IPS-18a (cell line): ENCODE measurements around the gene RALGPS2.

ENCODE experiments used
- H3K27ac ChIP-seq: one replicate; pipeline ENCODE4 v1.5.1; 2013; ENCODE audit warnings: low read length
- H3K27me3 ChIP-seq: one replicate; pipeline ENCODE4 v1.6.1; 2013; ENCODE audit warnings: mild to moderate bottlenecking, low read length; ENCODE audit not compliant: control insufficient read depth, insufficient read depth
- H3K36me3 ChIP-seq: one replicate; pipeline ENCODE4 v1.6.1; 2013; ENCODE audit warnings: low read depth, low read length; ENCODE audit not compliant: control insufficient read depth
- H3K4me1 ChIP-seq: one replicate; pipeline ENCODE4 v1.6.1; 2013; ENCODE audit warnings: low read depth, low read length; ENCODE audit not compliant: control insufficient read depth
- H3K4me3 ChIP-seq: one replicate; pipeline ENCODE4 v1.5.1; 2013; ENCODE audit warnings: low read length
- H3K9ac ChIP-seq: one replicate; pipeline ENCODE4 v1.6.1; 2013; ENCODE audit warnings: mild to moderate bottlenecking, low read length, moderate library complexity
- H3K9me3 ChIP-seq: one replicate; pipeline ENCODE4 v1.6.1; 2013; ENCODE audit warnings: low read depth, low read length; ENCODE audit not compliant: control insufficient read depth

The RALGPS2 gene

DNA sequence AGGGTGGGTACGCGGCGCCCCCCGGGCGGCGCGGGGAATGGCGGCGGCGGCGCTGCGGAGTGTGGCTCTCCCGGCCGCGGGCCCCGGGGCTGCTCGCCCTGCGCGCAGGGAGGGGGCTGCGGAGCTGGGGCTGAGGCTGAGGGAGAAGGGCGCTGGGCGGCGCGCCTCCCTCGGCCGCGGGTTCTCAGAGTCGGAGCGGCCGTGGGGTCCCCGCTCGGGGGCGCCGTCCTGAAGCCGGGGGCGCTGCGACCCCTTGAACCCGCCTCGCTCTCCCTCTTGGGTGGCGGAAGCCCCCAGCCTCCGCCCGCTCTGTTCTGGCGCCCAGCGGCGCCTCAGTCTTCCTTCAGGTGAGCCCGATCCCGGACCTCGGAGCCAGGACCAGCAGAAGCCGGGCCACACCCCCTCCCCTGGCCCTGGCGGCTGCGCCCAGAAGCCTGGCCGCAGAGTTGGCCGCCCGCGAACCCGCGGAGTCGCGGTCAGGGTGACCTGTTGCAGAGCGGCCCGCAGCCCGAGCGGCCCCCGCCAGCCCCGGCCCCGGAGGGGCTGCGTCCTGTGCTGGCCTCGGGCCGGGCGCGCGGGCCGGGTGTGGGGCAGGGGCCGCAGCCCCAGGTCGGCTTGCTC is 532 bp downstream of the RALGPS2 start:
- Histone ChIP-seq H3K27ac (peak overlapping the region; percentile 49), H3K27me3 (peaks cover 10% of the 10 kb centered on the region), H3K4me3 (peak overlapping the region; percentile 97), H3K4me1 (peaks cover 22% of the 10 kb centered on the region), H3K9me3 (no peaks in the 10 kb centered on the region), H3K9ac (peak overlapping the region; percentile 72), H3K36me3 (no peaks in the 10 kb centered on the region)

DNA sequence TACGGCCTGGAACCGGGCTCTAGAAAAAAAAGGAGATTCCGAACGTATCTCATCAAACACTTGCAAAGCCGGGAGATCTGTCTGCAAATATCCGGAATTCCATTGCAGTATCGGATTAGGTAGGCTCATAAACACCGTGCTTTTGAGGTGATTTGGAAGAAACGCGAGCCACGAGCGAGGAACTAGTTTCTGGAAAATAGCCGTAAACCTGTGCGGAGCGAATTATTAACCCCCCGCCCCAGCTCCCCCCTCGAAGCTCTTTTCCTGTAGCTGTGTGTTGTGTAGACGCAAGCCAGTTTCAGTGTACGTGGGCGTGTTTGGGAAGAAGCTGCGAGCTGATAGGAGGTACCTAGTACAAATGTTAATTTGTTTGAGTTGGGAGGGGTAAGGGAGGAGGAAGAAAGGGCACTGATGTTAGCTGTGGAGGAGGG is 1.1 kb downstream of the RALGPS2 start:
- Histone ChIP-seq H3K9ac (peak overlapping the region; percentile 72), H3K4me1 (peaks cover 22% of the 10 kb centered on the region), H3K36me3 (no peaks in the 10 kb centered on the region), H3K4me3 (peak overlapping the region; percentile 97), H3K9me3 (no peaks in the 10 kb centered on the region), H3K27ac (peak overlapping the region; percentile 49), H3K27me3 (peaks cover 10% of the 10 kb centered on the region)

DNA sequence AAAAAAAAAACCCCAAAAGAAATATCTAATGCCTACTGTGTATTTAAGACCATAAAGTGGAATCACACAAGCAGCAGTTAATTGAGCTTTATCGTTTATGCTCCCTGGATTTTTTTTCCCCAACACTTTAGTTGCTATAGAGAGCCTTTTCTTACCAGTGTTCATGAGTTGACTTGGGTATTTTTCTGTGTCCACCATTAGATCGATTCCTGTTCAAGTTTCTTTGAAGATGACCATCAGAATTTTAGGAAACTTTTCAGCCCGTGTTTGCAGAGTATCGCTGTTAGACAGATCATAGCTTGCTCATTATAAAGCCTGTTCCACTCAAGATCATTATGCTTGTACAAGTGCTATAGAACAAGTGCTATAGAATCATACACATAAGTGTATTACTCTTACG is 1.5 kb downstream of the RALGPS2 start:
- Histone ChIP-seq H3K4me1 (peaks cover 22% of the 10 kb centered on the region), H3K9ac (peak overlapping the region; percentile 72), H3K27ac (peak overlapping the region; percentile 15), H3K36me3 (no peaks in the 10 kb centered on the region), H3K9me3 (no peaks in the 10 kb centered on the region), H3K4me3 (peak overlapping the region; percentile 97), H3K27me3 (peaks cover 10% of the 10 kb centered on the region)

DNA sequence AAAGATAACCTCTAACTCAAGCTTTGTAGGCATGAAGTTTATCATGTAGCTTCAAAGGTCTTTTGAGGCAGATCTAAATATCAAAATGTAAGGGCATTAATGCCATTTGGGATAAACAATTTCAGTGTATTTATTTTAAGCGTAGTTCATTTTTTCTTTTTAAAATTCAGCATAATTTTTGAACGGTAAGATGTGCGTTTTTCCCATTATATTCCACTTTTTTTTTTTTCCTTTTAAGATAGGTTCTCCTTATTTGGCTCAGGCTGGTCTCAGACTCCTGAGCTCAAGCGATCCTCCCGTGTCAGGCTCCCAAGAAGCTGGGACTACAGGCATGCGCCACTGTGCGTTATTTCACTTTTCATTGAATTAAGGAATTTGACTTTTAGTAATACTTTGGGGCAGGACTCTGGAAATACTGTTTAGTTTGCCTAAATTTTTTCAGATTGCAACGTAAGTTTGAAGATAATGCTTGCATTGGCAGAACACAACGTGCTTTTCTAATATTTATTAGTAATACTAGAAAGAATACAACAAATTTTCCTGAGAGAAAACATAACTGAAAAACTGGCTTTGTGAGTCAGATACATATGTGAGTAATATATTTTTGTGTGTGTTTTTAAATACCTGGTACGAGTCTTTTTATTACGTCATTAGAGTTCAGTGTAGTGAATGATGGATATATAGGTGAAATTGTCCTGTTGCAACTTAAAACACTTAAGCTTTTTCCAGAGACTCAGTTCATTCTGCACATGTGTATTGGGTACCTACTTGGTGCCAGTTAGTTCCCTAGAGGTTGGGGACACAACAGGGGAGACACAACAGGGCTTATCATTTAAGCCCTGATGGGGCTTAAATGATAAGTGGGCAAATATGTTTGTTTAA is 2.2 kb downstream of the RALGPS2 start:
- H3K9me3 ChIP-seq, result no peaks in the 10 kb centered on the region
- H3K9ac ChIP-seq, result no peak overlapping the region
- peak overlapping the region; percentile 97 for H3K4me3 ChIP-seq
- H3K27ac ChIP-seq, result no peak overlapping the region
- peaks cover 10% of the 10 kb centered on the region for H3K27me3 ChIP-seq
- H3K36me3 ChIP-seq, result no peaks in the 10 kb centered on the region
- peaks cover 22% of the 10 kb centered on the region for H3K4me1 ChIP-seq

DNA sequence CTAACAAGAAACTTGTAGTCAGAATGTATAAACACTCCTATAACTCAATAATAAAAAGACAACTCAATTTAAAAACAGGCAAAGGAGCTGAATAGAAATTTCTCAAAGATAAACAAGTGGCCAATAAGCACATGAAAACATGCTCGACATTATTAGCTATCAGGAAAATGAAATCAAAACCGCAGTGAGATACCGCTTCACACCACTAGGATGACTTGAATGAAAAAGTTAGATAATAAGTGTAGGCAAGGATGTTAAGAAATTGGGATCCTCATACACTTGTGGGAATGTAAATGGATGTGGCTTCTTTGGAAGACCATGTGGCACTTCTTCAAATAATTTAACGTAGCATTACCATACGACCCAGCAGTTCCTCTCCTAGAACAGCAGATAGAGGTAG is 8.9 kb downstream of the RALGPS2 start:
- Histone ChIP-seq H3K4me1 (no peaks in the 10 kb centered on the region), H3K9me3 (no peaks in the 10 kb centered on the region), H3K36me3 (no peaks in the 10 kb centered on the region)

DNA sequence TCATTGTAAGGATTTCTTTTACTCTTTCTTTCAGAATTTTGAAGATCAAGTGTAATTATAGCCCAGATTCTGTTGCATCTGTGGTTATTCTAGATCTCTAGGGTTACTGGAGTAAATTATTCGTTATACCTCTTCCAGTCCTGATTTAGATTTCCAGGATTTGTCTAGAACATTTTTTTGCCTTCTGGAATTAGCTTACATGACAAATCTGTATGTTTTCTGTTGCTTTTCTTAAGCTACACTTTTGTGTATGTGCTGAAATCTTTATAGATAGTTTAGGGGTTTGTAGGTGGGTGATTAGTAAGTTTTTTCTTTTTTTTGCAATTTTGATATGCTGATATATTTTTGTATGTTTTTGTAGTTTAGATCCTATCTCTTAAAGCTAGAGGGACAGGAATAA is 13.7 kb downstream of the RALGPS2 start:
- Histone ChIP-seq H3K36me3 (peaks cover 11% of the 10 kb centered on the region), H3K4me1 (no peaks in the 10 kb centered on the region), H3K9ac (no peak overlapping the region), H3K9me3 (no peaks in the 10 kb centered on the region), H3K4me3 (no peak overlapping the region), H3K27me3 (no peaks in the 10 kb centered on the region), H3K27ac (no peak overlapping the region)

More for the DNA sequence above, 8.9 kb downstream of the RALGPS2 start:
- no peak overlapping the region for H3K4me3 ChIP-seq
- H3K27ac ChIP-seq, result no peak overlapping the region
- H3K27me3 ChIP-seq, result no peaks in the 10 kb centered on the region
- H3K9ac ChIP-seq, result no peak overlapping the region

DNA sequence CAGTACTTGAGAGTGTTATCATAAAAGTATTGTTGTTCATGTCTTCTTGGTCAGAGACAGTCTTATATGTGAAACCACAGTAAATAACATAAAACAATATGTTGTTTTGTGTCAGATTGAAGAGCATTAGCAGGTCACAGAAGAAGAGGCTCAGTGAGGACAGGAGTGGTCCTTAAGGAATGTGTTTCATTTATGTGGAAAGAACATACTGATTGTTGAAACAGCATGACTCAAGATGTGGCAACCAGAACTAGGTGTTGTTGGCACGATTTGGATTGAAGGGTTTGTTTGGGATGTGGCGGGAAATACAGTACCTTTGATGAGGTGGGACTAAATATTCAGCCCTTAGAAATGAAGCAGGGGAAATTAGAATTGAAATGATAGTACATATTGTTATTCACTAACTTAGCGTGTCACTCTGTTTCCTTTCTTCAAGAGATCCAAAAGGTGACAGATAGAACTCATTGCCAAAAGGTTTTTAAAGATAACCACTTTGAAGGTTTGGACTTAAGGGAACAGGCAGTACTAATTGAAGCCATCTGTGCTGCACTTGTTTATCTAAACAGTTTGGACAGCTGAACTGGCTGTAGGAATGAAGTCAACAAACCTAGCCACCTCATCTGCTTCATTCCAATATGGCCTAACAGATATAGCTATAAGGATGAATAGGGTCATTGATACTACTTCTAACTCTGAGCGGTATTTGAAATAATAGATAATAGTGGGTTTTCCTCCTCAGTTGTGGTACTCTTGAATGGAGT is 14.4 kb downstream of the RALGPS2 start:
- Histone ChIP-seq H3K27me3 (no peaks in the 10 kb centered on the region), H3K27ac (no peak overlapping the region), H3K4me1 (no peaks in the 10 kb centered on the region), H3K9ac (no peak overlapping the region), H3K36me3 (peaks cover 13% of the 10 kb centered on the region), H3K4me3 (no peak overlapping the region), H3K9me3 (no peaks in the 10 kb centered on the region)

DNA sequence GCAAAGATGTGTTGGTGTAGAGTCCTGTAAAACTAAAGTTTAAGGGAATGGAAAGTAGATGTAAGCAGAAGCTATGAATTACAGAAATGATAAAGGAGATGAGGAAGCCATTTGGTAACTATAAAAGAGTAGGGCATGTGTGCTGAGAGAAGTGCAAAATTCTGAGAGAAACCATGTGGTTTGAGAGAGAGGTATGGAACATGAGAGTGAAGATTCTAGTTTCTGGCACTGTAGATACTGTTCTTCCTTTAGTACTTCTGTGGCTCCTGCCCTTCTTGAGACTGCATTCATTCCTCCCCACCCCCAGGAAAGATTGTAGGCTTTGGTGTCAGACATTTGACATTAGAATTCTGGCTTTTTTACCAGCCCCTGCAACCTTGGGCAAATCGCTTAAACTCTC is 15.4 kb downstream of the RALGPS2 start:
- Histone ChIP-seq H3K27me3 (no peaks in the 10 kb centered on the region), H3K9ac (no peak overlapping the region), H3K27ac (no peak overlapping the region), H3K9me3 (no peaks in the 10 kb centered on the region), H3K36me3 (peaks cover 13% of the 10 kb centered on the region), H3K4me1 (no peaks in the 10 kb centered on the region), H3K4me3 (no peak overlapping the region)

DNA sequence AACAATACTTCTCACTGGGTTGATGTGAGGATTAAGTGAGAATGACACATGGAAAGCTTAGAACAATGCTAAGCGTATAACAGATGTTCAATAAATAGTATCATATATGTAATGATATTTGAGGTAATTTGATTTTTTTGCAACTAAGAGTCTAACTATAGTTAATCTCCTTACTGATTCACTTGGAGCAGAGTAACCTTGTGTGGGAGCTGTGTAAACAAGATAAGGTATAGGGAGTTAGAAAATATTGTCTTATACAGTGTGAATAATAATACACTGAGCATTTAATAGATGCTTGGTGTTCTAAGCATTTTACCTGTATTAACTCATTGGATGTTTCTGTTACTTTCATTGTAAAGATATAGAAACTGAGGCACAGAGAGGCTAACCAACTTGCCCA is 15.9 kb downstream of the RALGPS2 start:
- H3K9me3 ChIP-seq, result no peaks in the 10 kb centered on the region
- no peak overlapping the region for H3K27ac ChIP-seq
- H3K9ac ChIP-seq, result no peak overlapping the region
- H3K36me3 ChIP-seq, result peaks cover 13% of the 10 kb centered on the region
- no peak overlapping the region for H3K4me3 ChIP-seq
- H3K4me1 ChIP-seq, result no peaks in the 10 kb centered on the region
- no peaks in the 10 kb centered on the region for H3K27me3 ChIP-seq

DNA sequence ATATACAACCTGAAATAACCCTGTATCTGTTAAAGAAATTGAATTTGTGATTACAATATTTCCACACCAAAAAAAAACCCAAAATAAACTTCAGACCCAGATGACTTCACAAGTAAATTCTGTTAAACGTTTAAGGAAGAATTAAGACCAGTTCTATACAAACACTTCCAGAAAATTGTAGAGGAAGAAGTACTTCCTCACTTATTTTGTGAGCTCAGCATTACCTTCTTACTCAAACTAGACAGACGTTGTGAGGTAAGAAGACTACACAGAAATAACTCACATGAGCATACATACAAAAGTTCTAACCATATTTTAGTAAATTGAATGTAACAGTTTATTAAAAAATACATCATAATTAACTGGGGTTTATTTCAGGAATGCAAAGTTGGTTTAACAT is 18.8 kb downstream of the RALGPS2 start:
- Histone ChIP-seq H3K4me1 (no peaks in the 10 kb centered on the region), H3K27ac (no peak overlapping the region), H3K27me3 (no peaks in the 10 kb centered on the region), H3K36me3 (peaks cover 13% of the 10 kb centered on the region), H3K4me3 (no peak overlapping the region), H3K9me3 (no peaks in the 10 kb centered on the region), H3K9ac (no peak overlapping the region)

DNA sequence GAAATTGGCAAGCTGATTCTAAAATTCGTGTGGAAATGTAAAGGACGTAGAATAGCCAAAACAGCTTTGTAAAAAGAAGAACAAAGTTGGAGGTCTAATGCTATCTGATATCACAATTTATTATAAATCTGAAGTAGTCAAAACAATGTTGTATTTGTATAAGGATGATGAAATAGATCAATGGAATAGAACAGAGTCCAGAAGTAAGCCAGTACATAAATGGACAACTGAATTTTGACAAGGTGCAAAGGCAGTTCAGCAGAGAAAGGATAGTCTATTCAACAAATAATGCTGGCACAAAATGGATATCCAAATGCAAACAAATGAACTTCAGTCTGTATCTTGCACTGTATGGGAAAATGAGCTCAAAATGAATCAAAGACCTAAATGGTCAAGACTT is 20.2 kb downstream of the RALGPS2 start:
- no peak overlapping the region for H3K27ac ChIP-seq

More for the DNA sequence above, 20.2 kb downstream of the RALGPS2 start:
- Histone ChIP-seq H3K4me1 (no peaks in the 10 kb centered on the region), H3K27me3 (no peaks in the 10 kb centered on the region), H3K4me3 (no peak overlapping the region), H3K36me3 (peaks cover 13% of the 10 kb centered on the region), H3K9ac (no peak overlapping the region), H3K9me3 (no peaks in the 10 kb centered on the region)
